ENCODE data around the gene MAPKAP1. TPM values are rescaled to one million over a fixed set of nuclear protein-coding genes. Genes with fewer than 3 reads are reported as not detected.

MAPKAP1 gene
- polyA plus RNA-seq, 3 donors, result 39.9 to 57.5 (median 44.1) TPM

GRCh38 chr9:125548141-125548540 lies 158.9 kb downstream of the MAPKAP1 start:
- Histone ChIP-seq H3K27ac (ENCODE audit: low read depth in 1 of 2, low read length in 2 of 2) (no peak overlapping the region), H2AFZ (ENCODE audit: insufficient read depth, low read depth, low read length, poor library complexity, severe bottlenecking) (no peak overlapping the region), H3K79me2 (ENCODE audit: insufficient read depth, low read length) (no peaks in the 10 kb centered on the region), H3K9me3 (replicated peaks in 1 of 2; ENCODE audit: control insufficient read depth in 1 of 2, insufficient read depth in 1 of 2, low read length in 2 of 2) (no peaks in the 10 kb centered on the region), H3K4me3 (replicated peaks in 1 of 3; ENCODE audit: low read depth in 2 of 3, low read length in 3 of 3) (no peak overlapping the region), H3K4me1 (ENCODE audit: control insufficient read depth in 1 of 2, insufficient read depth in 2 of 2, low read length in 2 of 2) (no peaks in the 10 kb centered on the region), H3K9ac (ENCODE audit: insufficient read depth, low read length, poor library complexity, severe bottlenecking) (no peak overlapping the region), H3K4me2 (replicated peaks; ENCODE audit: extremely low read depth, low read length, poor library complexity, severe bottlenecking) (no peak overlapping the region), H4K20me1 (ENCODE audit: insufficient read depth, low read length) (peaks cover 9% of the 10 kb centered on the region), H3K27me3 (ENCODE audit: control insufficient read depth in 2 of 2, insufficient read depth in 2 of 2, low read length in 2 of 2) (no peaks in the 10 kb centered on the region), H3K36me3 (replicated peaks in 1 of 2; ENCODE audit: control insufficient read depth in 1 of 2, insufficient read depth in 2 of 2, low read length in 2 of 2) (peaks cover 16 to 43% of the 10 kb centered on the region in 2 donors)
- no CpG with 5 or more reads among the region's 5 CpGs for WGBS (ENCODE audit: insufficient coverage)
- Mint-ChIP-seq H3K36me3 (peaks cover 16 to 29% of the 10 kb centered on the region in 2 donors), H3K27me3 (ENCODE audit: low read depth in 3 of 3) (peaks cover 0 to 2% (median 2%) of the 10 kb centered on the region in 3 donors), H3K4me1 (no peaks in the 10 kb centered on the region), H3K27ac (peak overlapping the region in 1 of 7 donors; percentile 59), H3K4me3 (no peak overlapping the region), H3K9me3 (peaks cover 0 to 2% (median 0%) of the 10 kb centered on the region in 7 donors)
- intact Hi-C loops (cut with micrococcal nuclease), result no loop called here
- DNase-seq, result no peak
- TF ChIP-seq CTCF (IDR thresholded peaks at IDR 0.05), result no peak

GRCh38 chr9:125547368-125547767 lies 159.6 kb downstream of the MAPKAP1 start:
- no peak overlapping the region for H3K27ac ChIP-seq (ENCODE audit: low read depth in 1 of 2, low read length in 2 of 2)
- no peak for TF ChIP-seq CTCF (IDR thresholded peaks at IDR 0.05)
- no peak overlapping the region for H3K27ac Mint-ChIP-seq

More at GRCh38 chr9:125547368-125547767, 159.6 kb downstream of the MAPKAP1 start:
- no peak overlapping the region for H3K4me3 Mint-ChIP-seq
- Histone ChIP-seq H3K9me3 (replicated peaks in 1 of 2; ENCODE audit: control insufficient read depth in 1 of 2, insufficient read depth in 1 of 2, low read length in 2 of 2) (no peaks in the 10 kb centered on the region), H3K79me2 (ENCODE audit: insufficient read depth, low read length) (no peaks in the 10 kb centered on the region), H3K9ac (ENCODE audit: insufficient read depth, low read length, poor library complexity, severe bottlenecking) (no peak overlapping the region), H3K27me3 (ENCODE audit: control insufficient read depth in 2 of 2, insufficient read depth in 2 of 2, low read length in 2 of 2) (no peaks in the 10 kb centered on the region), H4K20me1 (ENCODE audit: insufficient read depth, low read length) (peaks cover 9% of the 10 kb centered on the region), H3K36me3 (replicated peaks in 1 of 2; ENCODE audit: control insufficient read depth in 1 of 2, insufficient read depth in 2 of 2, low read length in 2 of 2) (peaks cover 16 to 47% of the 10 kb centered on the region in 2 donors), H2AFZ (ENCODE audit: insufficient read depth, low read depth, low read length, poor library complexity, severe bottlenecking) (no peak overlapping the region), H3K4me3 (replicated peaks in 1 of 3; ENCODE audit: low read depth in 2 of 3, low read length in 3 of 3) (no peak overlapping the region), H3K4me2 (replicated peaks; ENCODE audit: extremely low read depth, low read length, poor library complexity, severe bottlenecking) (no peak overlapping the region), H3K4me1 (ENCODE audit: control insufficient read depth in 1 of 2, insufficient read depth in 2 of 2, low read length in 2 of 2) (no peaks in the 10 kb centered on the region)
- peaks cover 0 to 2% (median 0%) of the 10 kb centered on the region in 7 donors for H3K9me3 Mint-ChIP-seq
- H3K4me1 Mint-ChIP-seq, result no peaks in the 10 kb centered on the region
- peaks cover 0 to 2% (median 2%) of the 10 kb centered on the region in 3 donors for H3K27me3 Mint-ChIP-seq (ENCODE audit: low read depth in 3 of 3)
- no peak for DNase-seq
- 100% methylated on average over 4 of the region's 7 CpGs for WGBS (ENCODE audit: insufficient coverage)
- intact Hi-C loops (cut with micrococcal nuclease), result no loop called here
- H3K36me3 Mint-ChIP-seq, result peaks cover 21 to 34% of the 10 kb centered on the region in 2 donors
